Measurements from ENCODE around the gene ATF7IP2. TPM values are rescaled to one million over a fixed set of nuclear protein-coding genes. Genes with fewer than 3 reads are reported as not detected.

Gene ATF7IP2
- total and polyA plus RNA-seq, 9 of the 15 experiments (the other 6 are each of a cell fraction or from before 2014, with no cell fraction given), result 131 to 515 (median 196) TPM

GRCh38 chr16:10362077-10362863, 23.6 kb upstream of the ATF7IP2 start (continued):
- TF ChIP-seq USF1 (CRISPR knock-in tag; IDR thresholded peaks at IDR 0.05), result peak; percentile 56; the same call in 1 of the 2 replicates
- TF ChIP-seq KDM1A (IDR thresholded peaks at IDR 0.05), result peak; percentile 87 to 88
- peak; percentile 60 for TF ChIP-seq MYNN (IDR thresholded peaks at IDR 0.05)
- TF ChIP-seq MYNN (CRISPR knock-in tag; IDR thresholded peaks at IDR 0.05), result no peak
- peak; percentile 43 for TF ChIP-seq TAF1 (IDR thresholded peaks at IDR 0.05; ENCODE audit: control insufficient read depth, extremely low read depth, insufficient read depth, low read length, severe bottlenecking)
- no peak for TF ChIP-seq PHF8 (IDR thresholded peaks at IDR 0.05; ENCODE audit: borderline replicate concordance, low read length)
- TF ChIP-seq GATAD2B (IDR thresholded peaks at IDR 0.05; ENCODE audit: borderline replicate concordance), result peak; percentile 86; the same call in 1 of the 2 replicates
- no peak for TF ChIP-seq ZFPM2 (CRISPR knock-in tag; IDR thresholded peaks at IDR 0.05)
- TF ChIP-seq ZNF224 (CRISPR knock-in tag; IDR thresholded peaks at IDR 0.05), result no peak
- peak; percentile 70; the same call in 1 of the 2 replicates for TF ChIP-seq ZKSCAN8 (CRISPR knock-in tag; IDR thresholded peaks at IDR 0.05)
- TF ChIP-seq GATA2 (CRISPR knock-in tag; IDR thresholded peaks at IDR 0.05), result peak; percentile 95
- TF ChIP-seq MCM3 (IDR thresholded peaks at IDR 0.05), result no peak
- TF ChIP-seq GTF2E2 (tag; IDR thresholded peaks at IDR 0.05), result peak; percentile 82
- TF ChIP-seq MTA2 (IDR thresholded peaks at IDR 0.05; ENCODE audit: low read depth), result peak; percentile 94
- TF ChIP-seq MLLT1 (IDR thresholded peaks at IDR 0.05), result peak in 1 of 2 experiments; percentile 96; a peak in 2 of 4 replicates
- TF ChIP-seq ZNF639 (CRISPR knock-in tag; conservative IDR thresholded peaks at IDR 0.05 in 1 of 2, IDR thresholded peaks at IDR 0.05 in 1 of 2), result peak in 1 of 2 experiments; percentile 87; a peak in 1 of 4 replicates
- no peak for TF ChIP-seq WHSC1 (IDR thresholded peaks at IDR 0.05; ENCODE audit: low read length)
- TF ChIP-seq ZNF41 (CRISPR knock-in tag; conservative IDR thresholded peaks at IDR 0.05), result peak; percentile 85
- 0 out of 2 replicates have a peak, but pooled peaks have one; percentile 62 for TF ChIP-seq TSHZ1 (CRISPR knock-in tag; IDR thresholded peaks at IDR 0.05)
- peak; percentile 99 for TF ChIP-seq TEAD1 (CRISPR knock-in tag; IDR thresholded peaks at IDR 0.05)
